ENCODE results near the gene TJP1. TPM values are rescaled to one million over a fixed set of nuclear protein-coding genes. Genes with fewer than 3 reads are reported as not detected.
A peak's percentile ranks its signal among the peaks of the same experiment; 100 is the strongest.

TJP1 gene
- total and polyA plus RNA-seq, 8 donors = 82.9 to 130 (median 121) TPM

DNA sequence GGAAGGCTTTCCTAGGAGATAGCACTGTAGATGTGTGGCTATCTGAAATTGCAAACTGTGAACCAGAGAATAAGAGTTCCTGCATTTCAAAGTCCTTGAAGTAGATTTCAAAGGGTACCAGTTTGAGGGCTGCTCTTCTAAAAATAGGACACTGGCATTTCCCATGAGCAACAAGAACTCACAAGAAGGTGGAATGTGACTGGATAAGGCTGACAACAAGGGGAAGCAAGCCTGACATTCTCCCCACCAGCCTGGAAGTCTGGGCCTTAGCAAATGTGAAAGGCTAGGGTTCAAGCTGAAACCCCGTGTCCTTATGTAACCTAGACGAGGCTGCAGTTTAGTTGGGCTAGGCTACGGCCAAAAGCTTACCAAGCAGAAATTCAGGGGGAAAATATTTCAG, 18.7 kb upstream of the TJP1 start:
- TF ChIP-seq, protein P1, sequence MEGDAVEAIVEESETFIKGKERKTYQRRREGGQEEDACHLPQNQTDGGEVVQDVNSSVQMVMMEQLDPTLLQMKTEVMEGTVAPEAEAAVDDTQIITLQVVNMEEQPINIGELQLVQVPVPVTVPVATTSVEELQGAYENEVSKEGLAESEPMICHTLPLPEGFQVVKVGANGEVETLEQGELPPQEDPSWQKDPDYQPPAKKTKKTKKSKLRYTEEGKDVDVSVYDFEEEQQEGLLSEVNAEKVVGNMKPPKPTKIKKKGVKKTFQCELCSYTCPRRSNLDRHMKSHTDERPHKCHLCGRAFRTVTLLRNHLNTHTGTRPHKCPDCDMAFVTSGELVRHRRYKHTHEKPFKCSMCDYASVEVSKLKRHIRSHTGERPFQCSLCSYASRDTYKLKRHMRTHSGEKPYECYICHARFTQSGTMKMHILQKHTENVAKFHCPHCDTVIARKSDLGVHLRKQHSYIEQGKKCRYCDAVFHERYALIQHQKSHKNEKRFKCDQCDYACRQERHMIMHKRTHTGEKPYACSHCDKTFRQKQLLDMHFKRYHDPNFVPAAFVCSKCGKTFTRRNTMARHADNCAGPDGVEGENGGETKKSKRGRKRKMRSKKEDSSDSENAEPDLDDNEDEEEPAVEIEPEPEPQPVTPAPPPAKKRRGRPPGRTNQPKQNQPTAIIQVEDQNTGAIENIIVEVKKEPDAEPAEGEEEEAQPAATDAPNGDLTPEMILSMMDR (IDR thresholded peaks at IDR 0.05) = no peak
- DNase-seq (no peak), ATAC-seq (peak; percentile 38)
- Histone ChIP-seq H3K27me3 (no peaks in the 10 kb centered on the region), H3K27ac (no peak overlapping the region), H3K36me3 (no peaks in the 10 kb centered on the region), H3K4me3 (no peak overlapping the region), H3K9me3 (no peaks in the 10 kb centered on the region), H3K4me1 (peaks cover under 1 to 5% of the 10 kb centered on the region in 2 donors)
- intact Hi-C loops (cut with DNase I) = no loop called here

- DNase-seq (no peak), ATAC-seq (no peak)
- Histone ChIP-seq H3K27ac (no peak overlapping the region), H3K4me1 (peaks cover 5 to 7% of the 10 kb centered on the region in 2 donors), H3K4me3 (no peak overlapping the region), H3K27me3 (no peaks in the 10 kb centered on the region), H3K9me3 (no peaks in the 10 kb centered on the region), H3K36me3 (no peaks in the 10 kb centered on the region)
- TF ChIP-seq, protein P1 (IDR thresholded peaks at IDR 0.05) = no peak
- intact Hi-C loops (cut with DNase I) = no loop called here
These were observed 17.8 kb upstream of the TJP1 start for GRCh38 chr15:29840054-29840453.

GRCh38 chr15:29838352-29839010, 16.2 kb upstream of the TJP1 start:
- TF ChIP-seq, protein P1 (IDR thresholded peaks at IDR 0.05) = no peak
- Histone ChIP-seq H3K4me1 (peaks cover under 1 to 7% of the 10 kb centered on the region in 2 donors), H3K27ac (no peak overlapping the region), H3K4me3 (no peak overlapping the region), H3K27me3 (no peaks in the 10 kb centered on the region), H3K9me3 (no peaks in the 10 kb centered on the region), H3K36me3 (no peaks in the 10 kb centered on the region)
- ATAC-seq (peak; percentile 27), DNase-seq (no peak)
- intact Hi-C loops (cut with DNase I) = no loop called here

- H3K27ac ChIP-seq = no peak overlapping the region
These were observed 13.0 kb upstream of the TJP1 start for GRCh38 chr15:29835301-29835700.

DNA sequence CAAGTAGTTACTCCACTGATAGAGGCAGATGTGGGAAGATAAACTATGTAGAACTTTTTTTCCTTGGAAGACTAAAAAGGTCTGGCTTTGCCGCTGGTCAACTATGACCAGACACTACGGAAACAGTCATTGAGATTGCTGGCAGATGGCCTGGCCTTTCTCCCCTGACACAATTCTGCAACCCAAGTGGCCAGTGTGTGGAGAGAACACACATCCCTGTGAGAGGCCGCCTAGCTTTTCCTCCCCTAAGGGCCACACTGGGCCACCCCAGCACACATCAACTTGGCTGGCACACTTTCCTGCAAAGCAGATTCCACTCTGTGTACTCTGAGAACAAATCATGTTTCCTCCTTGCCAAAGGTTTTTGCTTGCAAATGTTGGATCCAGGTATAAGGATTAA, 10.4 kb upstream of the TJP1 start:
- ATAC-seq (no peak), DNase-seq (no peak)
- no peak overlapping the region for H3K27ac ChIP-seq
- no peaks in the 10 kb centered on the region for H3K36me3 ChIP-seq
- intact Hi-C loops (cut with DNase I) = no loop called here
- H3K27me3 ChIP-seq = peaks cover 7 to 16% of the 10 kb centered on the region in 2 donors
- no peak overlapping the region for H3K4me3 ChIP-seq
- peaks cover 0 to 7% of the 10 kb centered on the region in 2 donors for H3K4me1 ChIP-seq
- TF ChIP-seq, protein P1 (IDR thresholded peaks at IDR 0.05) = no peak
- H3K9me3 ChIP-seq = no peaks in the 10 kb centered on the region

More at GRCh38 chr15:29835301-29835700, 13.0 kb upstream of the TJP1 start:
- no peaks in the 10 kb centered on the region for H3K36me3 ChIP-seq
- H3K27me3 ChIP-seq = no peaks in the 10 kb centered on the region
- intact Hi-C loops (cut with DNase I) = no loop called here
- no peak overlapping the region for H3K4me3 ChIP-seq
- TF ChIP-seq, protein P1 (IDR thresholded peaks at IDR 0.05) = no peak
- H3K4me1 ChIP-seq = peaks cover 0 to 7% of the 10 kb centered on the region in 2 donors
- DNase-seq (peak in 1 of 4 donors; percentile 22), ATAC-seq (peak; percentile 76)
- H3K9me3 ChIP-seq = no peaks in the 10 kb centered on the region
